Keratinocyte (primary cell): ENCODE results near the gene LINC00237.

ENCODE experiments used
- CTCF ChIP-seq, 3 experiments: IDR thresholded peaks in 1 of 3; conservative IDR thresholded peaks in 1 of 3; optimal IDR thresholded peaks in 1 of 3; 2 replicates in 2 of 3; 3 replicates in 1 of 3; pipeline versions ENCODE3 to v1.5.1; 2011; ENCODE audit warnings: low read length in 3 of 3, mild to moderate bottlenecking in 3 of 3, moderate library complexity in 2 of 3, control low read depth in 1 of 3, inconsistent platforms in 1 of 3; ENCODE audit not compliant: insufficient read depth in 2 of 3; ENCODE audit errors: extremely low read depth in 1 of 3
- EZH2 ChIP-seq: IDR thresholded peaks from one replicate; pipeline ENCODE4 v1.6.1; 2012; ENCODE audit warnings: inconsistent platforms, mild to moderate bottlenecking, low read length, moderate library complexity

DNA sequence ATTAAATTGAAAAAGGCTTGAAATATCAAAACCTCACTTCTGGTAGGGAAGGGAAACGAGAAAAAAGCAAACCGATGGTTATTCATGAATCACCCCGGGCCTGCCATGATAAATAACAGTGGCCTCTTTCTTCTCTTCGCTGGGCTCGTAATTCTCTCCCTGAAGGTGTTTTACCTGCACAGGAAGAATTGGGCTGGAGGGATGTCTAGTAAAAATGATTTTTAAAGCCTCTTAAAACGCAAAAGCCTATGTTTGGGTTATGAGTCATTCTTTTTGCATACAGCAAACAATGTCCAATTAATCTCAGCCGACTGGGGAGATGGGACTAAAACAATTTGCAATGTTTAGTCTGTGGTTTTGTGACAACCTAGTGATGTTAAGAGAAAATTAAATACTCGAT is 16.8 kb downstream of the LINC00237 start:
- TF ChIP-seq CTCF (optimal IDR thresholded peaks at IDR 0.05 in 1 of 3, IDR thresholded peaks at IDR 0.05 in 1 of 3, conservative IDR thresholded peaks at IDR 0.05 in 1 of 3; ENCODE audit: extremely low read depth in 1 of 3, insufficient read depth in 2 of 3, low read length in 3 of 3): no peak
- TF ChIP-seq EZH2: no peak
